ENCODE measurements around the gene SLK. TPM values are rescaled to one million over a fixed set of nuclear protein-coding genes. Genes with fewer than 3 reads are reported as not detected.

The SLK gene
- total and polyA plus RNA-seq, 2 of the 4 experiments (the other 2 are of a cell fraction), result 8.1 to 21.5 TPM

GRCh38 chr10:103954543-103954942 is 12.4 kb upstream of the SLK start:
- no peak overlapping the region for H4K5ac ChIP-seq (ENCODE audit: low read depth, low read length)
- no peak overlapping the region for H4K8ac ChIP-seq (ENCODE audit: low read depth in 2 of 2, low read length in 2 of 2)
- H3K23ac ChIP-seq (ENCODE audit: low read depth, low read length), result no peak overlapping the region
- TF ChIP-seq NFE2L2 (IDR thresholded peaks at IDR 0.05; ENCODE audit: low read depth, low read length) (no peak), CTCF (conservative IDR thresholded peaks at IDR 0.05; ENCODE audit: low read depth, low read length) (no peak), MXI1 (IDR thresholded peaks at IDR 0.05; ENCODE audit: borderline replicate concordance, low read depth, low read length) (no peak), MAZ (IDR thresholded peaks at IDR 0.05; ENCODE audit: borderline replicate concordance, low read depth, low read length) (no peak), RCOR1 (IDR thresholded peaks at IDR 0.05; ENCODE audit: insufficient replicate concordance, low read length) (no peak), CEBPB (IDR thresholded peaks at IDR 0.05; ENCODE audit: low read depth, low read length) (no peak)
- no peaks in the 10 kb centered on the region for H3K4me1 ChIP-seq (ENCODE audit: control insufficient read depth, insufficient read depth, low read length)
- no peaks in the 10 kb centered on the region for H4K20me1 ChIP-seq (ENCODE audit: insufficient read depth, low read length)
- no peak overlapping the region for H2AFZ ChIP-seq (replicated peaks; ENCODE audit: low read length, poor library complexity)
- no peak overlapping the region for H2BK15ac ChIP-seq (ENCODE audit: low read depth, low read length)
- peaks cover 17% of the 10 kb centered on the region for H3K27me3 ChIP-seq (ENCODE audit: control insufficient read depth, insufficient read depth, low read length)
- no peak for DNase-seq
- no peak overlapping the region for H3K56ac ChIP-seq (ENCODE audit: extremely low read depth, insufficient read depth, low read length)
- no peaks in the 10 kb centered on the region for H3K79me1 ChIP-seq (ENCODE audit: low read depth in 1 of 2, low read length in 2 of 2)
- CTCF ChIA-PET, result no interaction called here
- no peak overlapping the region for H2BK5ac ChIP-seq (ENCODE audit: low read depth, low read length, poor library complexity, severe bottlenecking)
- intact Hi-C loops (cut with micrococcal nuclease) (no loop called here), in situ Hi-C loops (cut with MboI; ENCODE audit: low sequenced_read_pairs) (no loop called here), dilution Hi-C loops (cut with HindIII; ENCODE audit: low sequenced_read_pairs, unreplicated experiment) (no loop called here)
- no peak overlapping the region for H2BK20ac ChIP-seq (ENCODE audit: low read depth, low read length)
- H3K9ac ChIP-seq (ENCODE audit: low read depth, low read length), result no peak overlapping the region
- H3K14ac ChIP-seq (replicated peaks; ENCODE audit: low read depth, low read length), result no peak overlapping the region
- H3K9me1 ChIP-seq (ENCODE audit: insufficient read depth, low read length), result no peaks in the 10 kb centered on the region
- H2BK120ac ChIP-seq (ENCODE audit: low read depth, low read length), result no peak overlapping the region
- H3K9me3 ChIP-seq (ENCODE audit: control insufficient read depth, insufficient read depth, low read length), result no peaks in the 10 kb centered on the region
- no peak overlapping the region for H2AK9ac ChIP-seq (replicated peaks; ENCODE audit: low read depth, low read length, poor library complexity)
- no CpG with 5 or more reads among the region's 1 CpG for WGBS, 2 experiments (ENCODE audit: extremely low coverage in 2 of 2, insufficient read length in 1 of 2)
- H3K4me3 ChIP-seq (ENCODE audit: insufficient read depth, low read depth, low read length), result no peak overlapping the region
- no peak overlapping the region for H2AK5ac ChIP-seq (ENCODE audit: low read depth, low read length)
- H3K27ac ChIP-seq (ENCODE audit: insufficient read depth, low read length), result no peak overlapping the region
- POLR2A ChIA-PET (ENCODE audit: unreplicated experiment), result no interaction called here
- H3K36me3 ChIP-seq (ENCODE audit: control insufficient read depth, insufficient read depth, low read length), result no peaks in the 10 kb centered on the region
- H4K91ac ChIP-seq (ENCODE audit: insufficient read depth, low read depth, low read length), result no peak overlapping the region
- no peak overlapping the region for H3K4me2 ChIP-seq (ENCODE audit: low read depth, low read length)
- no peak for ATAC-seq (ENCODE audit: low read depth)
- H3K18ac ChIP-seq (ENCODE audit: low read depth, low read length), result no peak overlapping the region
- BruUV-seq (replicated peaks), result no TSS peak
- no peak overlapping the region for H3K4ac ChIP-seq (ENCODE audit: low read depth, low read length)

Data from IMR-90 (cell line).